Ectodermal cell (in vitro differentiated cells): ENCODE results near the gene EFCAB12.
A peak's percentile ranks its signal among the peaks of the same experiment; 100 is the strongest.

Experiments used
- H3K27ac ChIP-seq: 2 replicates; pipeline ENCODE4 v1.7.0; 2013; ENCODE audit warnings: mild to moderate bottlenecking, low read depth, low read length; ENCODE audit not compliant: insufficient read depth, poor library complexity, severe bottlenecking
- H3K27me3 ChIP-seq: 2 replicates; pipeline ENCODE4 v1.7.0; 2013; ENCODE audit warnings: mild to moderate bottlenecking, low read length; ENCODE audit not compliant: insufficient read depth, control insufficient read depth, poor library complexity, severe bottlenecking
- H3K36me3 ChIP-seq: one replicate; pipeline ENCODE4 v1.7.0; 2013; ENCODE audit warnings: low read length; ENCODE audit not compliant: control insufficient read depth, insufficient read depth
- H3K4me1 ChIP-seq: one replicate; pipeline ENCODE4 v1.7.0; 2013; ENCODE audit warnings: low read length; ENCODE audit not compliant: control insufficient read depth, insufficient read depth
- H3K4me3 ChIP-seq: 2 replicates; pipeline ENCODE4 v1.7.0; 2013; ENCODE audit warnings: low read depth, low read length, control low read depth; ENCODE audit not compliant: insufficient read depth
- H3K9me3 ChIP-seq: 2 replicates; pipeline ENCODE4 v1.7.0; 2013; ENCODE audit warnings: mild to moderate bottlenecking, low read length, moderate library complexity; ENCODE audit not compliant: control insufficient read depth
- WGBS, 2 experiments: methylation state at CpG; one replicate each; pipeline ENCODE4 v1.1.7; 2013; ENCODE audit warnings: missing lambda C conversion rate in 2 of 2; 5-methylcytosine and 5-hydroxymethylcytosine counted together

Gene EFCAB12

DNA sequence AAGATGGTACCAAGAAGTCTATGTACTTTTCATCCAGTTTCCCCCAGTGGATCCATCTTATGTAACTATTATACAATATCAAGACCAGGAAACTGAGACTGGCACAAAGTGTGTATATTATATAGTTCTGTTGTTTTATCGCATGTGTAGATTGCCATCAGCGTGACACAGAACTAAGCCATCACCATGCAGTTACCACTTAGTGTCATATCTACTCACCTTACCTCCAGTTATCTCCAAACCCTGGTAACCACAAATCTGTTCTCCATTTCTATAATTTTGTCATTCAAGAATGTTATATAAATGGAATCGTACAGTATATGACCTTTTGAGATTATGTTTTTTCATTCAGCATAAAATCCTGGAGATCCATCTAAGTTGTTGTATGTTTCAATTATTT lies 34.7 kb upstream of the EFCAB12 start:
- WGBS, 2 experiments: 92 to 100% methylated on average over 2 of the region's 3 CpGs
- no peaks in the 10 kb centered on the region for H3K36me3 ChIP-seq
- no peaks in the 10 kb centered on the region for H3K9me3 ChIP-seq

GRCh38 chr3:129462361-129462968 lies 34.0 kb upstream of the EFCAB12 start:
- Histone ChIP-seq H3K27me3 (no peaks in the 10 kb centered on the region), H3K9me3 (no peaks in the 10 kb centered on the region), H3K27ac (no peak overlapping the region)

More for the DNA sequence above, 34.7 kb upstream of the EFCAB12 start:
- Histone ChIP-seq H3K4me3 (no peak overlapping the region), H3K4me1 (no peaks in the 10 kb centered on the region), H3K27me3 (no peaks in the 10 kb centered on the region), H3K27ac (no peak overlapping the region)

GRCh38 chr3:129461461-129462146 lies 33.2 kb upstream of the EFCAB12 start:
- H3K27ac ChIP-seq: no peak overlapping the region
- no peaks in the 10 kb centered on the region for H3K9me3 ChIP-seq

More at GRCh38 chr3:129462361-129462968, 34.0 kb upstream of the EFCAB12 start:
- Histone ChIP-seq H3K4me3 (no peak overlapping the region), H3K4me1 (no peaks in the 10 kb centered on the region), H3K36me3 (no peaks in the 10 kb centered on the region)
- 91 to 96% methylated on average over 3 of the region's 3 CpGs for WGBS, 2 experiments

DNA sequence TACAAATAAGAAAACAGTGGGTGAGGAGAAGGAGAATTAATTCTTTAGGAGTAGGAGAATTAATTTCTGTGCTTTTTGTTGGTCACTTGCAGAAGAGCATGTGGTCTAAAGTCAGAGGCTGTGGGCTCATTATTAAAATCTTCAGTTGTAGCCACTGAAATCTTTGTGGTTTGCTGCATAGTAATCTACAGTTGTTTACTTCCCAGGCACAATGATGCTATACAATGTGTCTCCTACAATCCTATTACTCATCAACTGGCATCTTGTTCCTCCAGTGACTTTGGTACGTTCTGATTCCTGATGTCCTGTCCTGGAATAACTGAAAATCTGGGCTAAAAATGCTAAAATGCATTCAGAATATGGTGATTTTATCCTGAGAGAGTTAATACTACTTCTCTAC lies 32.6 kb upstream of the EFCAB12 start:
- H3K4me3 ChIP-seq: no peak overlapping the region
- no peaks in the 10 kb centered on the region for H3K9me3 ChIP-seq
- H3K27ac ChIP-seq: no peak overlapping the region
- no peaks in the 10 kb centered on the region for H3K4me1 ChIP-seq
- 100% methylated on average over 1 of the region's 1 CpG for WGBS, 2 experiments
- no peaks in the 10 kb centered on the region for H3K36me3 ChIP-seq
- no peaks in the 10 kb centered on the region for H3K27me3 ChIP-seq

More at GRCh38 chr3:129461461-129462146, 33.2 kb upstream of the EFCAB12 start:
- Histone ChIP-seq H3K36me3 (no peaks in the 10 kb centered on the region), H3K27me3 (no peaks in the 10 kb centered on the region), H3K4me1 (no peaks in the 10 kb centered on the region), H3K4me3 (no peak overlapping the region)
- WGBS, 2 experiments: 97% methylated on average over 6 of the region's 6 CpGs

- no peak overlapping the region for H3K4me3 ChIP-seq
- no peaks in the 10 kb centered on the region for H3K36me3 ChIP-seq
- H3K4me1 ChIP-seq: no peaks in the 10 kb centered on the region
- H3K9me3 ChIP-seq: no peaks in the 10 kb centered on the region
- H3K27ac ChIP-seq: no peak overlapping the region
- H3K27me3 ChIP-seq: no peaks in the 10 kb centered on the region
- WGBS, 2 experiments: 93 to 94% methylated on average over 2 of the region's 2 CpGs
Observed at GRCh38 chr3:129460572-129460971, 32.1 kb upstream of the EFCAB12 start.

- Histone ChIP-seq H3K4me3 (no peak overlapping the region), H3K27me3 (no peaks in the 10 kb centered on the region), H3K4me1 (no peaks in the 10 kb centered on the region), H3K36me3 (no peaks in the 10 kb centered on the region), H3K9me3 (no peaks in the 10 kb centered on the region), H3K27ac (no peak overlapping the region)
- 89 to 91% methylated on average over 1 to 3 of the region's 3 CpGs for WGBS, 2 experiments
Observed at GRCh38 chr3:129460155-129460554, 31.7 kb upstream of the EFCAB12 start.

GRCh38 chr3:129453732-129454131 lies 25.3 kb upstream of the EFCAB12 start:
- no peaks in the 10 kb centered on the region for H3K27me3 ChIP-seq
- H3K36me3 ChIP-seq: peaks cover 5% of the 10 kb centered on the region
- no peak overlapping the region for H3K4me3 ChIP-seq
- no peak overlapping the region for H3K27ac ChIP-seq
- 100% methylated on average over 1 of the region's 1 CpG for WGBS, 2 experiments
- no peaks in the 10 kb centered on the region for H3K9me3 ChIP-seq
- H3K4me1 ChIP-seq: peaks cover 16% of the 10 kb centered on the region

GRCh38 chr3:129449279-129450115 lies 21.1 kb upstream of the EFCAB12 start:
- Histone ChIP-seq H3K27me3 (no peaks in the 10 kb centered on the region), H3K27ac (peak overlapping the region; percentile 70), H3K9me3 (no peaks in the 10 kb centered on the region), H3K4me3 (no peak overlapping the region), H3K36me3 (peaks cover 5% of the 10 kb centered on the region), H3K4me1 (peaks cover 17% of the 10 kb centered on the region)
- 62 to 74% methylated on average over 4 to 5 of the region's 5 CpGs for WGBS, 2 experiments

GRCh38 chr3:129448186-129448895 lies 19.9 kb upstream of the EFCAB12 start:
- H3K4me3 ChIP-seq: no peak overlapping the region
- H3K27ac ChIP-seq: no peak overlapping the region

More at GRCh38 chr3:129448186-129448895, 19.9 kb upstream of the EFCAB12 start:
- peaks cover 17% of the 10 kb centered on the region for H3K4me1 ChIP-seq
- H3K9me3 ChIP-seq: no peaks in the 10 kb centered on the region
- WGBS, 2 experiments: 84% methylated on average over 18 of the region's 18 CpGs
- peaks cover 5% of the 10 kb centered on the region for H3K36me3 ChIP-seq
- H3K27me3 ChIP-seq: no peaks in the 10 kb centered on the region
